CD4-positive, alpha-beta T cell (primary cell): Measurements from ENCODE around the gene CXXC1. TPM values are rescaled to one million over a fixed set of nuclear protein-coding genes. Genes with fewer than 3 reads are reported as not detected.
"Not testable (repeated sequence)": the region's sequence is repeated elsewhere in the genome, so short reads cannot be mapped to it uniquely, and the experiment has no call there.

ENCODE experiments used
- ATAC-seq: fragments of 200-7000 bp; cut with Tn5 transposase; one replicate; pipeline ENCODE4 v1.10.0; 2022; ENCODE audit warnings: mild to moderate bottlenecking; ENCODE audit not compliant: poor library complexity
- CTCF ChIA-PET: fragments of 350-600 bp; sonication (Branson Sonifier 250); formaldehyde crosslinking; loops from one replicate; lab custom pipeline; 2021; ENCODE audit warnings: antibody characterized with exemption, inconsistent platforms; lab: Charles Lee
- POLR2A ChIA-PET: fragments of 350-600 bp; sonication (Branson Sonifier 250); formaldehyde crosslinking; loops from one replicate; lab custom pipeline; 2021; ENCODE audit warnings: antibody characterized with exemption, inconsistent platforms; lab: Charles Lee
- DNase-seq, 14 experiments: peaks; one replicate each; pipeline ENCODE4 v3.0.0-alpha.2; 2013 to 2020; ENCODE audit warnings: mixed read lengths in 2 of 14
- H3K27ac ChIP-seq, 2 donors: one replicate each; pipeline versions ENCODE4 v1.5.1 to v1.7.0; 2013; ENCODE audit warnings: low read length in 2 of 2, low read depth in 1 of 2, mild to moderate bottlenecking in 1 of 2
- H3K27me3 ChIP-seq, 2 experiments: 1 replicate in 1 of 2; 2 replicates in 1 of 2; pipeline versions ENCODE4 v1.6.1 to v1.7.0; 2013; ENCODE audit warnings: low read length in 2 of 2, control low read depth in 1 of 2, mild to moderate bottlenecking in 1 of 2, moderate library complexity in 1 of 2; ENCODE audit not compliant: insufficient read depth in 2 of 2, control insufficient read depth in 1 of 2
- H3K36me3 ChIP-seq: one replicate; pipeline ENCODE4 v1.6.1; 2013; ENCODE audit warnings: low read length, control low read depth; ENCODE audit not compliant: insufficient read depth
- H3K4me1 ChIP-seq: one replicate; pipeline ENCODE4 v1.6.1; 2013; ENCODE audit warnings: low read length, control low read depth; ENCODE audit not compliant: insufficient read depth
- H3K4me3 ChIP-seq: one replicate; pipeline ENCODE4 v1.5.1; 2013; ENCODE audit warnings: mild to moderate bottlenecking, low read length, moderate library complexity
- H3K9me3 ChIP-seq, 2 experiments: 1 replicate in 1 of 2; 2 replicates in 1 of 2; pipeline versions ENCODE4 v1.6.1 to v1.7.0; 2013; ENCODE audit warnings: low read length in 2 of 2, mild to moderate bottlenecking in 2 of 2, control low read depth in 1 of 2, moderate library complexity in 1 of 2; ENCODE audit not compliant: control insufficient read depth in 1 of 2, insufficient read depth in 1 of 2
- H3K27ac Mint-ChIP-seq: one replicate; pipeline ENCODE4 v1.8.0; 2020; ENCODE audit warnings: mixed read lengths
- H3K27me3 Mint-ChIP-seq: one replicate; pipeline ENCODE4 v1.8.0; 2021; ENCODE audit warnings: mixed read lengths
- H3K36me3 Mint-ChIP-seq: one replicate; pipeline ENCODE4 v1.8.0; 2021; ENCODE audit warnings: low read depth, mixed read lengths
- H3K4me1 Mint-ChIP-seq: one replicate; pipeline ENCODE4 v1.8.0; 2021; ENCODE audit warnings: low read depth, mixed read lengths
- H3K4me3 Mint-ChIP-seq: one replicate; pipeline ENCODE4 v1.8.0; 2020; ENCODE audit warnings: mild to moderate bottlenecking, mixed read lengths
- H3K9me3 Mint-ChIP-seq: one replicate; pipeline ENCODE4 v1.8.0; 2020; ENCODE audit warnings: mixed read lengths
- CTCF ChIP-seq: fragments of 200-600 bp; IDR thresholded peaks from one replicate; pipeline ENCODE4 v1.8.0; 2022; ENCODE audit warnings: antibody characterized with exemption, mild to moderate bottlenecking
- intact Hi-C, 2 experiments: fragments of 100-400 bp; cut with DNase I in 1 of 2; cut with micrococcal nuclease in 1 of 2; formaldehyde crosslinking; loops; one replicate each; pipeline versions ENCODE4 v1.15.1 to v1.9.0; 2023 to 2025; cut with DNase I, micrococcal nuclease
- total RNA-seq, 174 experiments: library from RNA in 2 of 174; stranded (reverse) in 2 of 174; gene quantifications; one replicate each; pipeline ENCODE4 v1.2.3 and lab custom pipeline; 2021 to 2026

Gene CXXC1
- total RNA-seq, 2 experiments from 2014 or later: 120 to 128 TPM

GRCh38 chr18:50297621-50298442, 10.3 kb upstream of the CXXC1 start:
- peaks cover 40% of the 10 kb centered on the region for H3K27me3 Mint-ChIP-seq
- Histone ChIP-seq H3K27me3 (peaks cover 13 to 17% of the 10 kb centered on the region in 2 experiments), H3K4me1 (peaks cover 13% of the 10 kb centered on the region), H3K9me3 (peaks cover 0 to 9% of the 10 kb centered on the region in 2 experiments), H3K4me3 (peak overlapping the region; percentile 51), H3K27ac (no peak overlapping the region), H3K36me3 (no peaks in the 10 kb centered on the region)
- POLR2A ChIA-PET: interaction anchor here (0.8 to 1.1 kb wide), 3 partner anchors 8 to 17 kb away, joined by 3 to 6 read pairs (median 5); partner anchors contain the start of gene MBD1
- H3K36me3 Mint-ChIP-seq: no peaks in the 10 kb centered on the region
- TF ChIP-seq CTCF: no peak
- intact Hi-C loops: no loop called here
- peak overlapping the region; percentile 83 for H3K4me3 Mint-ChIP-seq
- ATAC-seq (peak; percentile 97), DNase-seq (peak; percentile 39 to 85 (median 60))
- H3K4me1 Mint-ChIP-seq: peaks cover 11% of the 10 kb centered on the region
- no peaks in the 10 kb centered on the region for H3K9me3 Mint-ChIP-seq
- CTCF ChIA-PET: interaction anchor here (0.8 kb wide), 1 partner anchor 10 kb away, joined by 3 read pairs; no protein-coding TSS in a partner anchor
- H3K27ac Mint-ChIP-seq: no peak overlapping the region

- Mint-ChIP-seq H3K4me3 (no peak overlapping the region), H3K4me1 (peaks cover 12% of the 10 kb centered on the region), H3K9me3 (no peaks in the 10 kb centered on the region), H3K27me3 (peaks cover 2% of the 10 kb centered on the region), H3K27ac (no peak overlapping the region), H3K36me3 (peaks cover 2% of the 10 kb centered on the region)
- DNase-seq (no peak), ATAC-seq (no peak)
- POLR2A ChIA-PET: no interaction called here
- H3K9me3 ChIP-seq: no peaks in the 10 kb centered on the region
- H3K36me3 ChIP-seq: no peaks in the 10 kb centered on the region
- no peak overlapping the region for H3K27ac ChIP-seq
- no peak for TF ChIP-seq CTCF
- no peak overlapping the region for H3K4me3 ChIP-seq
- H3K4me1 ChIP-seq: peaks cover 12% of the 10 kb centered on the region
- no peaks in the 10 kb centered on the region for H3K27me3 ChIP-seq
- CTCF ChIA-PET: no interaction called here
- intact Hi-C loops: no loop called here
Observed at GRCh38 chr18:50293039-50293438, 5.5 kb upstream of the CXXC1 start.

- H3K4me1 ChIP-seq: peaks cover 24% of the 10 kb centered on the region
- Mint-ChIP-seq H3K27ac (peak overlapping the region; percentile 81), H3K27me3 (no peaks in the 10 kb centered on the region), H3K4me3 (peak overlapping the region; percentile 86), H3K4me1 (peaks cover 27% of the 10 kb centered on the region), H3K9me3 (no peaks in the 10 kb centered on the region), H3K36me3 (peaks cover 35% of the 10 kb centered on the region)
- DNase-seq (no peak), ATAC-seq (no peak)
- CTCF ChIA-PET: interaction anchor here (1.5 to 2.2 kb wide), 2 partner anchors 18 to 68 kb away, joined by 4 to 5 read pairs; no protein-coding TSS in a partner anchor
- H3K4me3 ChIP-seq: no peak overlapping the region
- no peaks in the 10 kb centered on the region for H3K27me3 ChIP-seq
- peak overlapping the region in 1 of 2 donors; percentile 15 for H3K27ac ChIP-seq
- peaks cover 22% of the 10 kb centered on the region for H3K36me3 ChIP-seq
- POLR2A ChIA-PET: interaction anchor here (1.1 to 2.1 kb wide), 6 partner anchors 7 to 476 kb away, joined by 3 to 9 read pairs (median 5); partner anchors contain the start of genes ACAA2, CFAP53 and MBD1
- intact Hi-C loops: loop anchor here (5.0 to 10.0 kb wide), 8 partner anchors 68 to 908 kb away; partner anchors contain the start of genes MEX3C (in 2 of the 2), ACAA2 (in 1 of the 2), C18orf32 (in 1 of the 2) and RPL17 (in 1 of the 2)
- TF ChIP-seq CTCF: no peak
- no peaks in the 10 kb centered on the region for H3K9me3 ChIP-seq
Observed at GRCh38 chr18:50289108-50289443, 1.6 kb upstream of the CXXC1 start.

DNA sequence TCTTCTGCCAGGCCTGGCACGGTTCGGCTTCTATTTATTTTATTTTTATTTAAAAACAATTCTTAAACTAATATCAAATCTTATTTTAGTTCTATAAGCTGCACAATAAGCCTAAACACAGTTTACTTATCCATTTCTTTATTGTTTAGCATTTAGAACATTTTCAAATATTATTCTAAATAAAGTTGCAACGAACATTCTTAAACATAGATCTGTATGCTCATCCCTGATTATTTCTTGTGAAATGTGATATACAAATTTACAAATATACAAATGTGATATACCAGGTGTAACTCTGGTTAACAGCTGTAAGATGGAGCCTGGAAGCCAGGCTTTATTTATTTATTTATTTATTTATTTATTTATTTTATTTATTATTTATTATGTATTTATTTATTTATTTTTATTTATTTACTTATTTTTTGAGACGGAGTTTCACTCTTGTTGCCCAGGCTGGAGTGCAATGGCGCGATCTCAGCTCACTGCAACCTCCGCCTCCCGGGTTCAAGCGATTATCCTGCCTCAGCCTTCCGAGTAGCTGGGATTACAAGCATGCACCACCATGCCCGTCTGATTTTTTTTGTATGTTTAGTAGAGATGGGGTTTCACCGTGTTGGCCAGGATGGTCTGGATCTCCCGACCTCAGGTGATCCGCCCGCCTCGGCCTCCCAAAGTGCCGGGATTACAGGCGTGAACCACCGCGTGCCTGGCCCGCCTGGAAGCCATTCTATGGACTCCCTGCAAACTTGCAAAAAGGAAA, 1.0 kb upstream of the CXXC1 start:
- ChIA-PET POLR2A (interaction anchor here (1.1 to 1.8 kb wide), 4 partner anchors 15 to 475 kb away, joined by 3 to 5 read pairs (median 4); partner anchors contain the start of genes ACAA2 and CFAP53), CTCF (interaction anchor here (1.5 to 2.2 kb wide), 2 partner anchors 19 to 68 kb away, joined by 4 to 5 read pairs; no protein-coding TSS in a partner anchor)
- Histone ChIP-seq H3K36me3 (peaks cover 27% of the 10 kb centered on the region), H3K4me3 (peak overlapping the region; percentile 85), H3K4me1 (peaks cover 24% of the 10 kb centered on the region), H3K27ac (peak overlapping the region; percentile 65 to 93)
- not testable (repeated sequence) for ATAC-seq, H3K27me3 Mint-ChIP-seq, H3K9me3 Mint-ChIP-seq, H3K27me3 ChIP-seq, H3K9me3 ChIP-seq
- Mint-ChIP-seq H3K4me1 (peaks cover 27% of the 10 kb centered on the region), H3K4me3 (peak overlapping the region; percentile 96), H3K36me3 (peaks cover 41% of the 10 kb centered on the region), H3K27ac (peak overlapping the region; percentile 98)
- peak in 1 of 14 experiments; percentile 15 for DNase-seq
- intact Hi-C loops: loop anchor here (1.0 to 10.0 kb wide), 9 partner anchors 19 to 909 kb away; partner anchors contain the start of genes MEX3C (in 2 of the 2), ACAA2 (in 1 of the 2), C18orf32 (in 1 of the 2) and RPL17 (in 1 of the 2)
